Measurements from ENCODE around the gene INKA2. TPM values are rescaled to one million over a fixed set of nuclear protein-coding genes. Genes with fewer than 3 reads are reported as not detected.

Gene INKA2
- total RNA-seq, 1 experiment from 2014 or later = 12.3 TPM

GRCh38 chr1:111770916-111771315, 31.7 kb upstream of the INKA2 start:
- Histone ChIP-seq H2AK5ac (ENCODE audit: insufficient read length, low read length) (no peak overlapping the region), H3T11ph (ENCODE audit: low read length) (no peak overlapping the region), H2BK5ac (ENCODE audit: insufficient read length, low read length) (no peak overlapping the region), H3K9ac (ENCODE audit: extremely low read depth, insufficient read length, low read length) (no peak overlapping the region), H4K8ac (replicated peaks; ENCODE audit: insufficient read length, low read depth, low read length) (no peak overlapping the region), H3K4ac (ENCODE audit: low read depth, low read length) (no peak overlapping the region), H4K20me1 (ENCODE audit: control insufficient read depth, insufficient read depth, insufficient read length) (no peaks in the 10 kb centered on the region), H2BK20ac (ENCODE audit: low read depth, low read length, poor library complexity, severe bottlenecking) (no peak overlapping the region), H3K79me1 (ENCODE audit: insufficient read depth, low read depth, low read length, poor library complexity, severe bottlenecking) (no peaks in the 10 kb centered on the region), H3K23ac (ENCODE audit: insufficient read length, low read depth, low read length) (no peak overlapping the region), H3K18ac (ENCODE audit: insufficient read length, low read depth, low read length) (no peak overlapping the region), H2BK120ac (ENCODE audit: low read depth, low read length, poor library complexity, severe bottlenecking) (no peak overlapping the region), H2AFZ (ENCODE audit: low read length) (no peak overlapping the region), H2BK12ac (ENCODE audit: insufficient read length, low read depth, low read length) (no peak overlapping the region), H4K91ac (ENCODE audit: insufficient read length, low read depth, low read length) (no peak overlapping the region), H3K27me3 (ENCODE audit: insufficient read depth, low read length) (no peaks in the 10 kb centered on the region; the same call in 1 of the 2 replicates), H3K27ac (ENCODE audit: insufficient read length, low read depth, low read length) (no peak overlapping the region), H3K4me1 (ENCODE audit: insufficient read depth, low read length) (no peaks in the 10 kb centered on the region), H3K79me2 (ENCODE audit: insufficient read depth, low read length) (no peaks in the 10 kb centered on the region), H4K5ac (ENCODE audit: insufficient read length, low read depth, low read length) (no peak overlapping the region), H3K23me2 (ENCODE audit: insufficient read length, low read depth, low read length, poor library complexity, severe bottlenecking) (no peaks in the 10 kb centered on the region), H2BK15ac (ENCODE audit: low read depth, low read length) (no peak overlapping the region), H3K4me2 (ENCODE audit: insufficient read depth, insufficient read length, low read length) (no peak overlapping the region), H3K14ac (ENCODE audit: insufficient read depth, low read length) (no peak overlapping the region), H3K9me3 (ENCODE audit: control insufficient read depth, low read depth, low read length) (no peaks in the 10 kb centered on the region), H3K56ac (ENCODE audit: insufficient read length, low read depth, low read length) (no peak overlapping the region)
- no CpG with 5 or more reads among the region's 4 CpGs for WGBS (ENCODE audit: extremely low coverage, insufficient read length, low lambda C conversion rate)
- Mint-ChIP-seq H3K27me3 (ENCODE audit: low read depth) (no peaks in the 10 kb centered on the region), H3K36me3 (ENCODE audit: insufficient read depth in 1 of 3, low read depth in 3 of 3) (peaks cover 4 to 20% (median 18%) of the 10 kb centered on the region in 3 experiments; a peak in 5 of 7 replicates), H3K4me3 (no peak overlapping the region), H3K9me3 (no peaks in the 10 kb centered on the region), H3K4me1 (peaks cover 2% of the 10 kb centered on the region in 2 experiments), H3K27ac (no peak overlapping the region)
- DNase-seq = no peak
- TF ChIP-seq CTCF (conservative IDR thresholded peaks at IDR 0.05) = no peak
